ENCODE results near the gene KCNH1. TPM values are rescaled to one million over a fixed set of nuclear protein-coding genes. Genes with fewer than 3 reads are reported as not detected.

The KCNH1 gene
- total and polyA plus RNA-seq, 2 experiments from 2014 or later = 0.03 to 0.17 TPM

GRCh38 chr1:210727709-210728108 is 406.2 kb downstream of the KCNH1 start:
- DNase-seq (ENCODE audit: low spot score) = no peak
- Histone ChIP-seq H3K79me2 (no peaks in the 10 kb centered on the region), H3K27ac (no peak overlapping the region), H3K9me3 (ENCODE audit: low read depth) (no peaks in the 10 kb centered on the region), H3K9me2 (replicated peaks; ENCODE audit: insufficient read depth) (no peaks in the 10 kb centered on the region), H3K4me2 (no peak overlapping the region), H3K27me3 (peaks cover 19% of the 10 kb centered on the region), H4K20me1 (ENCODE audit: insufficient read depth, poor library complexity, severe bottlenecking) (no peaks in the 10 kb centered on the region), H3K4me1 (ENCODE audit: insufficient read depth) (no peaks in the 10 kb centered on the region), H3K4me3 (no peak overlapping the region), H3K36me3 (replicated peaks; ENCODE audit: insufficient read depth, low read depth) (no peaks in the 10 kb centered on the region), H2AFZ (no peak overlapping the region)
- TF ChIP-seq CTCF (IDR thresholded peaks at IDR 0.05; ENCODE audit: poor library complexity) = no peak
- TF ChIP-seq EZH2 (IDR thresholded peaks at IDR 0.05; ENCODE audit: borderline replicate concordance) = no peak
- TF ChIP-seq EZH2phosphoT487 (IDR thresholded peaks at IDR 0.05; ENCODE audit: low read depth, severe bottlenecking, unreplicated experiment) = no peak
- WGBS (ENCODE audit: low lambda C conversion rate, missing lambda C conversion rate) = 33% methylated on average over 2 of the region's 2 CpGs

GRCh38 chr1:210726621-210727020 is 407.3 kb downstream of the KCNH1 start:
- Histone ChIP-seq H3K27me3 (peaks cover 19% of the 10 kb centered on the region), H3K9me2 (replicated peaks; ENCODE audit: insufficient read depth) (no peaks in the 10 kb centered on the region), H3K27ac (no peak overlapping the region), H3K79me2 (no peaks in the 10 kb centered on the region), H3K4me1 (ENCODE audit: insufficient read depth) (no peaks in the 10 kb centered on the region), H3K4me2 (no peak overlapping the region), H3K9me3 (ENCODE audit: low read depth) (no peaks in the 10 kb centered on the region), H4K20me1 (ENCODE audit: insufficient read depth, poor library complexity, severe bottlenecking) (no peaks in the 10 kb centered on the region), H3K36me3 (replicated peaks; ENCODE audit: insufficient read depth, low read depth) (no peaks in the 10 kb centered on the region), H3K4me3 (no peak overlapping the region), H2AFZ (no peak overlapping the region)
- TF ChIP-seq EZH2 (IDR thresholded peaks at IDR 0.05; ENCODE audit: borderline replicate concordance) = no peak
- TF ChIP-seq CTCF (IDR thresholded peaks at IDR 0.05; ENCODE audit: poor library complexity) = no peak
- no peak for TF ChIP-seq EZH2phosphoT487 (IDR thresholded peaks at IDR 0.05; ENCODE audit: low read depth, severe bottlenecking, unreplicated experiment)
- WGBS (ENCODE audit: low lambda C conversion rate, missing lambda C conversion rate) = 5% methylated on average over 2 of the region's 2 CpGs
- DNase-seq (ENCODE audit: low spot score) = peak; percentile 33

GRCh38 chr1:210724768-210725167 is 409.2 kb downstream of the KCNH1 start:
- no peaks in the 10 kb centered on the region for H4K20me1 ChIP-seq (ENCODE audit: insufficient read depth, poor library complexity, severe bottlenecking)
- H3K27ac ChIP-seq = no peak overlapping the region
- no peaks in the 10 kb centered on the region for H3K9me2 ChIP-seq (replicated peaks; ENCODE audit: insufficient read depth)
- no peaks in the 10 kb centered on the region for H3K36me3 ChIP-seq (replicated peaks; ENCODE audit: insufficient read depth, low read depth)
- no peak overlapping the region for H2AFZ ChIP-seq
- WGBS (ENCODE audit: low lambda C conversion rate, missing lambda C conversion rate) = 75% methylated on average over 2 of the region's 2 CpGs
- no peak for DNase-seq (ENCODE audit: low spot score)
- peaks cover 18% of the 10 kb centered on the region for H3K27me3 ChIP-seq
- no peak overlapping the region for H3K4me3 ChIP-seq
- H3K4me2 ChIP-seq = no peak overlapping the region
- no peaks in the 10 kb centered on the region for H3K9me3 ChIP-seq (ENCODE audit: low read depth)
- H3K79me2 ChIP-seq = no peaks in the 10 kb centered on the region
- TF ChIP-seq CTCF (IDR thresholded peaks at IDR 0.05; ENCODE audit: poor library complexity) (no peak), EZH2 (IDR thresholded peaks at IDR 0.05; ENCODE audit: borderline replicate concordance) (no peak), EZH2phosphoT487 (IDR thresholded peaks at IDR 0.05; ENCODE audit: low read depth, severe bottlenecking, unreplicated experiment) (no peak)
- no peaks in the 10 kb centered on the region for H3K4me1 ChIP-seq (ENCODE audit: insufficient read depth)

GRCh38 chr1:210723646-210724045 is 410.3 kb downstream of the KCNH1 start:
- no peaks in the 10 kb centered on the region for H3K36me3 ChIP-seq (replicated peaks; ENCODE audit: insufficient read depth, low read depth)
- no peak overlapping the region for H3K27ac ChIP-seq
- no peak overlapping the region for H2AFZ ChIP-seq
- WGBS (ENCODE audit: low lambda C conversion rate, missing lambda C conversion rate) = 51% methylated on average over 4 of the region's 4 CpGs
- H3K4me3 ChIP-seq = no peak overlapping the region
- H3K27me3 ChIP-seq = peaks cover 13% of the 10 kb centered on the region
- TF ChIP-seq EZH2 (IDR thresholded peaks at IDR 0.05; ENCODE audit: borderline replicate concordance) (no peak), CTCF (IDR thresholded peaks at IDR 0.05; ENCODE audit: poor library complexity) (no peak), EZH2phosphoT487 (IDR thresholded peaks at IDR 0.05; ENCODE audit: low read depth, severe bottlenecking, unreplicated experiment) (no peak)
- DNase-seq (ENCODE audit: low spot score) = no peak
- H4K20me1 ChIP-seq (ENCODE audit: insufficient read depth, poor library complexity, severe bottlenecking) = no peaks in the 10 kb centered on the region
- H3K4me2 ChIP-seq = no peak overlapping the region
- no peaks in the 10 kb centered on the region for H3K79me2 ChIP-seq
- H3K9me3 ChIP-seq (ENCODE audit: low read depth) = no peaks in the 10 kb centered on the region
- no peaks in the 10 kb centered on the region for H3K9me2 ChIP-seq (replicated peaks; ENCODE audit: insufficient read depth)
- H3K4me1 ChIP-seq (ENCODE audit: insufficient read depth) = no peaks in the 10 kb centered on the region
